Measurements from ENCODE around the gene SLC35F5. TPM values are rescaled to one million over a fixed set of nuclear protein-coding genes. Genes with fewer than 3 reads are reported as not detected.
"Not testable (repeated sequence)": the region's sequence is repeated elsewhere in the genome, so short reads cannot be mapped to it uniquely, and the experiment has no call there.

Gene SLC35F5
- total RNA-seq, 1 donor from 2014 or later: 57.5 TPM

DNA sequence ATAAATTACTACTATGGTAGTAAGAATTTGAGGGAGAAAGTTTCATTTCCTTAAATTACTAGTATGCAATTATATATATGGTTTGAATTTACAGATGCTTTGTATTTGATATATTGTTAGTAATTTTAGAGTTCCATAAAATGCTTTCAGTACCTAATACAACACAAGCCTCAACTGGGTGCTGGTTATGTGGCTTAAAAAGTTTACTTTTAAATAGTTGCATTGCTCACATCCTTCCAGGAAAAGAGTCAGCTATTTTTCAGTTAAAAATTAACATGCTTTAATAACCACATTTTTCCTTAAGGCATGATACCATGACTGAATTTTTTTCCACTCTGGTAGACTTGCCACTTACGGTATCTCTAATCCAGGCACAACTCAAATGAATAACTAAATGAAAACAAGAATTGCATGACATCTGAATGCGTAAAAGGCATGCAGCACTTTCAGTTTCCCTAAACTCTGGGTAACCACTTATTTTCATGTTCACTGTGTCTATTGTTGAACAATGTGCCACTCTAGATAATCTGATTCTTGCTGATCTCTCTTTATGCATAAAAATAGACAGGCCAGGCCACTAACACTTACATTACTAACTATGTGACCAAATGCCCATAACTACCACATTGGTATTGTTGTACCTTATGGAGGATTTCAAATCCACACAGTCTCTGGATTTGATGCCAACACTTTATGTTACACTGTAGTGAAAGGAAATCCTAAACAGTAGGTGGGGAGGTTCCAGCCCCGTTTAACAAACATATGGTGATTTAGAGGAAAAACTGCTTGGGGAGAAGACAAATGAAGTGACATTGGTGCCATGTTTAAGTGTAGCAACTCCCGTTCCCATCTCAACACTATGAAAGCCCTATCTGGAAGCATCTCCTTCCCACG lies 35.5 kb upstream of the SLC35F5 start:
- DNase-seq (ENCODE audit: low spot score in 2 of 2, unreplicated experiment in 2 of 2): no peak
- H3K4me3 Mint-ChIP-seq: no peak overlapping the region
- peaks cover 13% of the 10 kb centered on the region for H3K4me1 Mint-ChIP-seq
- H3K27ac Mint-ChIP-seq: no peak overlapping the region
- TF ChIP-seq CTCF (IDR thresholded peaks at IDR 0.05; ENCODE audit: unreplicated experiment): no peak
- no peaks in the 10 kb centered on the region for H3K27me3 Mint-ChIP-seq (ENCODE audit: low read depth)
- H3K9me3 Mint-ChIP-seq: no peaks in the 10 kb centered on the region
- H3K36me3 Mint-ChIP-seq: no peaks in the 10 kb centered on the region

DNA sequence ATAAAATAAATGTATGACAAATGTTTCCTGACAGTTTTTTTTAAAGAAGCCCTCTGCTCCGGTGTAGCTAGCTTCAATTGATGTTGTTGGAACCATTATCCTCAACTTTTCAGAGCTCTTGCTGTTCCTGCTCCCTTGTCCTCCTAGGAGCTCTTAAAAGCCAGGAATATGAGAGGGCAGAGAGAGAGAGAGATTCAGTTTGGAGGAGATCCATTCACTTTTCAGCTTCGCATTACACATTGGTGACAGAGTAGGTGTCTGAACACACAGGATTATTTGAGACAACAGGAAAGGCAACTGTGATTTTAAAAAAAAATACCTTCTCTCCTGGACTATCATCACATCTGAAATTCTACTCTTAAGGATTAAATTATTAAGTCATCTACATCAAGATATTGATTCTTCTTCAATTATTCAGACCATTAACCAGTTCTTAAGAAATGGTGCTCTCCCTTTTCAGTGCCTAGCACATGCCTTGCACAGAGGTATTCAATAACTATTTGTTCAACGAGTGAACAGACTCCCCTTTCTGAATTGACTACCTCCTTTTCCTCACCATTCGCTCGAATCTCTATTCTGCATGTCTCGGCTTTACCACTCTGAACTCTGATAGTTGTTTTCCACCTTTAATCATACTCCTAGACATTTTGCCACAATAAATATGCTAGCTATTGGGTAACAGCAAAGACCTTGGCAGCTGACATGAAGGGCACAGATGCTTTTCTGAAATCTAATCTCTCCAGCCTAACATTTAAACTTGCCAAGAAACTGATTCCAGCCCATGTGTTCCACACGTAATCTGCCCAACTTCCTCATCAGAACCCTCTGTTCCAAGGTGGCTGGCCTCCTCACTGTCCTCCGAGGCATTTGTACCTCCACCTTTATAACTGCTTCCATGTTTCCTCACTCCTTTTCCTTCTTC lies 28.6 kb upstream of the SLC35F5 start:
- no peak for DNase-seq (ENCODE audit: low spot score in 2 of 2, unreplicated experiment in 2 of 2)
- H3K36me3 Mint-ChIP-seq: no peaks in the 10 kb centered on the region
- H3K4me1 Mint-ChIP-seq: no peaks in the 10 kb centered on the region
- H3K9me3 Mint-ChIP-seq: no peaks in the 10 kb centered on the region
- no peaks in the 10 kb centered on the region for H3K27me3 Mint-ChIP-seq (ENCODE audit: low read depth)
- no peak overlapping the region for H3K27ac Mint-ChIP-seq
- TF ChIP-seq CTCF (IDR thresholded peaks at IDR 0.05; ENCODE audit: unreplicated experiment): no peak
- no peak overlapping the region for H3K4me3 Mint-ChIP-seq

DNA sequence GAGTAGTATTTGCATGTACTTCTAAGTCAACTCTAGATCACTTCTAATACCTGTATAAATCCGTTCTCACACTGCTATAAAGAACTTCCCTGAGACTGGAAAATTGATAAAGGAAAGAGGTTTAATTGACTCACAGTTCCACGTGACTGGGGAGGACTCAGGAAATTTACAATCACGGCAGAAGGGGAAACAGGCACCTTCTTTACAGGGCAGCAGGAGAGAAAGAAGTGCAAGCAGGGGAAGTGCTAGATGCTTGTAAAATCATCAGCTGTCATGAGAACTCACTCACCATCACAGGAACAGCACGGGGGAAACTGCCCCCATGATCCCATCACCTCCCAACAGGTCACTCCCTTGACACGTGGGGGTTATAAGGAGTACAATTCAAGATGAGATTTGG lies 24.0 kb upstream of the SLC35F5 start:
- Mint-ChIP-seq H3K27me3 (ENCODE audit: low read depth) (no peaks in the 10 kb centered on the region), H3K4me1 (no peaks in the 10 kb centered on the region), H3K9me3 (no peaks in the 10 kb centered on the region), H3K4me3 (no peak overlapping the region), H3K36me3 (no peaks in the 10 kb centered on the region), H3K27ac (no peak overlapping the region)
- DNase-seq (ENCODE audit: low spot score in 2 of 2, unreplicated experiment in 2 of 2): no peak
- TF ChIP-seq CTCF (IDR thresholded peaks at IDR 0.05; ENCODE audit: unreplicated experiment): no peak

DNA sequence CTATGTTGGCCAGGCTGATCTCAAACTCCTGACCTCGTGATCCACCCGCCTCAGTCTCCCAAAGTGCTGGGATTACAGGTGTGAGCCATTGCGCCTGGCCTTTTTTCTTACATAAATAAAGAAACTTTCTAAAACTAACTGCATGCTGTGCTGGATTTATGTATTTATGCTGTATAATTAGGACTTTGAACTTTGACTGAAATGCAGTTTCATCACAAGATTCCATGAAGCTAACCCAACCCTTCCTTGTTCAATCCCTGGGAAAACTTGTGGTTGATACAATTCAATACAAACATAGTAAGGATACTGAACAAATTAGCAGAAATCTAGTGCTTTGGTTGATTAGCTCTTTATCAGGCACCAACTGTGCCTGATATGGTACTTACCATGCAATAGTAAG lies 20.9 kb upstream of the SLC35F5 start:
- H3K4me1 Mint-ChIP-seq: no peaks in the 10 kb centered on the region
- H3K4me3 Mint-ChIP-seq: no peak overlapping the region
- H3K9me3 Mint-ChIP-seq: no peaks in the 10 kb centered on the region
- H3K36me3 Mint-ChIP-seq: no peaks in the 10 kb centered on the region
- no peak for DNase-seq (ENCODE audit: low spot score in 2 of 2, unreplicated experiment in 2 of 2)
- H3K27me3 Mint-ChIP-seq (ENCODE audit: low read depth): no peaks in the 10 kb centered on the region
- no peak overlapping the region for H3K27ac Mint-ChIP-seq
- TF ChIP-seq CTCF (IDR thresholded peaks at IDR 0.05; ENCODE audit: unreplicated experiment): no peak

DNA sequence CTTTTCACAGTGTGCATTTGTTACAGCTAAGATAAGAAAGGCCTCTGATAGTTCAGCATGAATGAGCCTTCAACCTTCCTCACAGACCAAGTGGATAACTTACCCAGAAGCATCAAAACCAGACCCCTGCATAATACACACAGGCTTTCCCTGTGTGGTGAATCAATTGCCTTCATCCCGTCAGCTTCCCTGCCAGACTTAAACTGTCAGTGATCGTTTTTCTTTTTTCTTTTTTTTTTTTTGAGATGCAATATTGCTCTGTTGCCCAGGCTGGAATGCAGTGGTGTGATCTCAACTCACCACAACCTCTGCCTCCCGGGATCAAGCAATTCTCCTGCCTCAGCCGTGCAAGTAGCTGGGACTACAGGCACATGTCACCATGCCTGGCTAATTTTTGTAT lies 20.5 kb upstream of the SLC35F5 start:
- H3K27ac Mint-ChIP-seq: no peak overlapping the region

GRCh38 chr2:113774616-113775015 lies 18.2 kb upstream of the SLC35F5 start:
- not testable (repeated sequence) for H3K27ac Mint-ChIP-seq, H3K4me1 Mint-ChIP-seq

More for the DNA sequence above, 20.5 kb upstream of the SLC35F5 start:
- H3K27me3 Mint-ChIP-seq (ENCODE audit: low read depth): no peaks in the 10 kb centered on the region
- no peaks in the 10 kb centered on the region for H3K36me3 Mint-ChIP-seq
- DNase-seq (ENCODE audit: low spot score in 2 of 2, unreplicated experiment in 2 of 2): no peak
- H3K4me1 Mint-ChIP-seq: no peaks in the 10 kb centered on the region
- H3K4me3 Mint-ChIP-seq: no peak overlapping the region
- TF ChIP-seq CTCF (IDR thresholded peaks at IDR 0.05; ENCODE audit: unreplicated experiment): no peak
- H3K9me3 Mint-ChIP-seq: no peaks in the 10 kb centered on the region

More at GRCh38 chr2:113774616-113775015, 18.2 kb upstream of the SLC35F5 start:
- not testable (repeated sequence) for H3K9me3 Mint-ChIP-seq; DNase-seq (ENCODE audit: low spot score in 2 of 2, unreplicated experiment in 2 of 2); H3K36me3 Mint-ChIP-seq; H3K27me3 Mint-ChIP-seq (ENCODE audit: low read depth); H3K4me3 Mint-ChIP-seq
